Measurements from ENCODE around the gene CFAP46.
A peak's percentile ranks its signal among the peaks of the same experiment; 100 is the strongest.

Gene CFAP46

GRCh38 chr10:132872658-132873057 is 69.7 kb downstream of the CFAP46 start:
- H3K79me1 ChIP-seq (ENCODE audit: low read depth, low read length) = no peaks in the 10 kb centered on the region
- H3K27me3 ChIP-seq (ENCODE audit: control insufficient read depth in 3 of 3, insufficient read depth in 3 of 3, low read depth in 1 of 3, low read length in 3 of 3) = peaks cover 0 to 2% (median 0%) of the 10 kb centered on the region in 3 experiments
- no peak overlapping the region for H3K4me3 ChIP-seq (ENCODE audit: low read length in 2 of 2)
- H3K18ac ChIP-seq (ENCODE audit: low read length) = no peak overlapping the region
- no peak overlapping the region for H2AK5ac ChIP-seq (ENCODE audit: low read depth, low read length)
- H2BK12ac ChIP-seq (ENCODE audit: low read length) = no peak overlapping the region
- H3K4me2 ChIP-seq (ENCODE audit: insufficient read depth, low read length, poor library complexity, severe bottlenecking) = no peak overlapping the region
- H2BK120ac ChIP-seq (ENCODE audit: low read depth, low read length) = no peak overlapping the region
- no peak for DNase-seq (ENCODE audit: low spot score)
- no peak overlapping the region for H2AFZ ChIP-seq (ENCODE audit: low read length)
- no peak overlapping the region for H3K23ac ChIP-seq (ENCODE audit: low read depth, low read length, poor library complexity)
- no peak overlapping the region for H3K9ac ChIP-seq (ENCODE audit: low read depth, low read length, poor library complexity)
- no peak overlapping the region for H3K27ac ChIP-seq (replicated peaks; ENCODE audit: low read length)
- H3K36me3 ChIP-seq (replicated peaks in 1 of 2; ENCODE audit: control insufficient read depth in 2 of 2, insufficient read depth in 2 of 2, low read length in 2 of 2) = no peaks in the 10 kb centered on the region
- no peak overlapping the region for H2BK15ac ChIP-seq (ENCODE audit: low read length)
- peaks cover 5 to 8% of the 10 kb centered on the region in 2 donors for H3K9me3 ChIP-seq (replicated peaks in 1 of 2; ENCODE audit: control insufficient read depth in 2 of 2, insufficient read depth in 1 of 2, low read depth in 1 of 2, low read length in 2 of 2)
- H3K4me1 ChIP-seq (ENCODE audit: control insufficient read depth in 2 of 2, insufficient read depth in 1 of 2, low read depth in 1 of 2, low read length in 2 of 2) = no peaks in the 10 kb centered on the region
- H3K14ac ChIP-seq (ENCODE audit: low read length) = no peak overlapping the region
- H4K91ac ChIP-seq (ENCODE audit: low read depth, low read length, poor library complexity) = no peak overlapping the region
- WGBS, 2 donors (ENCODE audit: extremely low coverage in 2 of 2, insufficient read length in 2 of 2, insufficient replicate concordance in 1 of 2) = no CpG with 5 or more reads among the region's 13 CpGs
- no peak overlapping the region for H3K4ac ChIP-seq (ENCODE audit: low read length)
- no peak overlapping the region for H4K8ac ChIP-seq (ENCODE audit: low read depth, low read length)
- no peak overlapping the region for H2BK5ac ChIP-seq (ENCODE audit: low read length)

DNA sequence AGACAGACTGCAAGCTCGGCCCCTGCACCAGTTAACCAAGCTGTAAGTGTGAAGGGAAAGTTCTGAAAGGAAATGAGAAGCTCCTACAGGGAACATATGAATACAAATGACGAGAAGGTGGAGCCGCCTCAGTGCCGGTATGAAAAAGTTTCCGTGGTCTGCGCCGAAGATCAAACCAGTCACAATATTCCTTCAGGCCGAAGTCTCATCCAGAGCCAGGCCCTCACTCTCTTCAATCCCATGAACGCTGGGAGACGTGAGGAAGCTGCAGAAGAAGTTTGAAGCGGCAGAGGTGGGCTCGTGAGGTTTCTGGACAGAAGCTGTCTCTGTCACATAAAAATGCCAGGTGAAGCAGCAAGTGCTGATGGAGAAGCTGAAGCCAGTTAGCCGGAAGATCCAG is 71.9 kb downstream of the CFAP46 start:
- Histone ChIP-seq H3K27ac (replicated peaks; ENCODE audit: low read length) (no peak overlapping the region), H2BK15ac (ENCODE audit: low read length) (no peak overlapping the region), H3K27me3 (ENCODE audit: control insufficient read depth in 3 of 3, insufficient read depth in 3 of 3, low read depth in 1 of 3, low read length in 3 of 3) (peaks cover 0 to 2% (median 0%) of the 10 kb centered on the region in 3 experiments), H3K9me3 (replicated peaks in 1 of 2; ENCODE audit: control insufficient read depth in 2 of 2, insufficient read depth in 1 of 2, low read depth in 1 of 2, low read length in 2 of 2) (peaks cover 3 to 4% of the 10 kb centered on the region in 2 donors), H3K4me2 (ENCODE audit: insufficient read depth, low read length, poor library complexity, severe bottlenecking) (no peak overlapping the region), H2AFZ (ENCODE audit: low read length) (no peak overlapping the region), H2BK12ac (ENCODE audit: low read length) (no peak overlapping the region), H3K36me3 (replicated peaks in 1 of 2; ENCODE audit: control insufficient read depth in 2 of 2, insufficient read depth in 2 of 2, low read length in 2 of 2) (no peaks in the 10 kb centered on the region), H3K4me1 (ENCODE audit: control insufficient read depth in 2 of 2, insufficient read depth in 1 of 2, low read depth in 1 of 2, low read length in 2 of 2) (peaks cover 0 to 8% of the 10 kb centered on the region in 2 donors), H2BK5ac (ENCODE audit: low read length) (no peak overlapping the region), H3K4me3 (ENCODE audit: low read length in 2 of 2) (no peak overlapping the region), H4K8ac (ENCODE audit: low read depth, low read length) (no peak overlapping the region), H3K23ac (ENCODE audit: low read depth, low read length, poor library complexity) (no peak overlapping the region), H3K18ac (ENCODE audit: low read length) (no peak overlapping the region), H4K91ac (ENCODE audit: low read depth, low read length, poor library complexity) (no peak overlapping the region), H2BK120ac (ENCODE audit: low read depth, low read length) (no peak overlapping the region), H3K79me1 (ENCODE audit: low read depth, low read length) (no peaks in the 10 kb centered on the region), H3K14ac (ENCODE audit: low read length) (no peak overlapping the region), H3K4ac (ENCODE audit: low read length) (no peak overlapping the region), H3K9ac (ENCODE audit: low read depth, low read length, poor library complexity) (no peak overlapping the region), H2AK5ac (ENCODE audit: low read depth, low read length) (no peak overlapping the region)
- no CpG with 5 or more reads among the region's 13 CpGs for WGBS, 2 donors (ENCODE audit: extremely low coverage in 2 of 2, insufficient read length in 2 of 2, insufficient replicate concordance in 1 of 2)
- no peak for DNase-seq (ENCODE audit: low spot score)

- Histone ChIP-seq H2BK15ac (ENCODE audit: low read length) (no peak overlapping the region), H2BK5ac (ENCODE audit: low read length) (no peak overlapping the region), H3K23ac (ENCODE audit: low read depth, low read length, poor library complexity) (no peak overlapping the region), H2AFZ (ENCODE audit: low read length) (no peak overlapping the region), H4K8ac (ENCODE audit: low read depth, low read length) (no peak overlapping the region), H3K4ac (ENCODE audit: low read length) (no peak overlapping the region), H2BK120ac (ENCODE audit: low read depth, low read length) (no peak overlapping the region), H2BK12ac (ENCODE audit: low read length) (no peak overlapping the region), H3K36me3 (replicated peaks in 1 of 2; ENCODE audit: control insufficient read depth in 2 of 2, insufficient read depth in 2 of 2, low read length in 2 of 2) (no peaks in the 10 kb centered on the region), H3K14ac (ENCODE audit: low read length) (no peak overlapping the region), H4K91ac (ENCODE audit: low read depth, low read length, poor library complexity) (no peak overlapping the region), H3K79me1 (ENCODE audit: low read depth, low read length) (no peaks in the 10 kb centered on the region), H3K4me1 (ENCODE audit: control insufficient read depth in 2 of 2, insufficient read depth in 1 of 2, low read depth in 1 of 2, low read length in 2 of 2) (peaks cover 0 to 8% of the 10 kb centered on the region in 2 donors), H3K27ac (replicated peaks; ENCODE audit: low read length) (no peak overlapping the region), H3K4me3 (ENCODE audit: low read length in 2 of 2) (no peak overlapping the region), H3K9me3 (replicated peaks in 1 of 2; ENCODE audit: control insufficient read depth in 2 of 2, insufficient read depth in 1 of 2, low read depth in 1 of 2, low read length in 2 of 2) (peaks cover 0 to 2% of the 10 kb centered on the region in 2 donors), H3K27me3 (ENCODE audit: control insufficient read depth in 3 of 3, insufficient read depth in 3 of 3, low read depth in 1 of 3, low read length in 3 of 3) (peaks cover 0 to 2% (median 0%) of the 10 kb centered on the region in 3 experiments), H3K18ac (ENCODE audit: low read length) (no peak overlapping the region), H3K9ac (ENCODE audit: low read depth, low read length, poor library complexity) (no peak overlapping the region), H3K4me2 (ENCODE audit: insufficient read depth, low read length, poor library complexity, severe bottlenecking) (no peak overlapping the region), H2AK5ac (ENCODE audit: low read depth, low read length) (no peak overlapping the region)
- WGBS, 2 donors (ENCODE audit: extremely low coverage in 2 of 2, insufficient read length in 2 of 2, insufficient replicate concordance in 1 of 2) = no CpG with 5 or more reads among the region's 16 CpGs
- DNase-seq (ENCODE audit: low spot score) = no peak
Observed at GRCh38 chr10:132869621-132870020, 72.7 kb downstream of the CFAP46 start.

- H3K27ac ChIP-seq (replicated peaks; ENCODE audit: low read length) = no peak overlapping the region
- no peak for DNase-seq (ENCODE audit: low spot score)
- peaks cover 0 to 2% of the 10 kb centered on the region in 2 donors for H3K9me3 ChIP-seq (replicated peaks in 1 of 2; ENCODE audit: control insufficient read depth in 2 of 2, insufficient read depth in 1 of 2, low read depth in 1 of 2, low read length in 2 of 2)
- peak overlapping the region; percentile 63 for H3K9ac ChIP-seq (ENCODE audit: low read depth, low read length, poor library complexity)
- no peaks in the 10 kb centered on the region for H3K36me3 ChIP-seq (replicated peaks in 1 of 2; ENCODE audit: control insufficient read depth in 2 of 2, insufficient read depth in 2 of 2, low read length in 2 of 2)
- H3K4me3 ChIP-seq (ENCODE audit: low read length in 2 of 2) = no peak overlapping the region
- no peak overlapping the region for H2BK5ac ChIP-seq (ENCODE audit: low read length)
- no peak overlapping the region for H4K91ac ChIP-seq (ENCODE audit: low read depth, low read length, poor library complexity)
- H2BK120ac ChIP-seq (ENCODE audit: low read depth, low read length) = no peak overlapping the region
- peaks cover 0 to 8% of the 10 kb centered on the region in 2 donors for H3K4me1 ChIP-seq (ENCODE audit: control insufficient read depth in 2 of 2, insufficient read depth in 1 of 2, low read depth in 1 of 2, low read length in 2 of 2)
- H2BK12ac ChIP-seq (ENCODE audit: low read length) = no peak overlapping the region
- H3K4me2 ChIP-seq (ENCODE audit: insufficient read depth, low read length, poor library complexity, severe bottlenecking) = no peak overlapping the region
- WGBS, 2 donors (ENCODE audit: extremely low coverage in 2 of 2, insufficient read length in 2 of 2, insufficient replicate concordance in 1 of 2) = no CpG with 5 or more reads among the region's 26 CpGs
- H3K14ac ChIP-seq (ENCODE audit: low read length) = no peak overlapping the region
- no peak overlapping the region for H2BK15ac ChIP-seq (ENCODE audit: low read length)
- no peak overlapping the region for H3K18ac ChIP-seq (ENCODE audit: low read length)
- no peak overlapping the region for H4K8ac ChIP-seq (ENCODE audit: low read depth, low read length)
- H3K4ac ChIP-seq (ENCODE audit: low read length) = no peak overlapping the region
- H3K27me3 ChIP-seq (ENCODE audit: control insufficient read depth in 3 of 3, insufficient read depth in 3 of 3, low read depth in 1 of 3, low read length in 3 of 3) = peaks cover 0 to 2% (median 0%) of the 10 kb centered on the region in 3 experiments
- H2AK5ac ChIP-seq (ENCODE audit: low read depth, low read length) = no peak overlapping the region
- no peak overlapping the region for H2AFZ ChIP-seq (ENCODE audit: low read length)
- no peak overlapping the region for H3K23ac ChIP-seq (ENCODE audit: low read depth, low read length, poor library complexity)
- H3K79me1 ChIP-seq (ENCODE audit: low read depth, low read length) = no peaks in the 10 kb centered on the region
Observed at GRCh38 chr10:132868995-132869394, 73.4 kb downstream of the CFAP46 start.

Data from neuronal stem cell (in vitro differentiated cells).